ENCODE results near the gene RGPD6. TPM values are rescaled to one million over a fixed set of nuclear protein-coding genes. Genes with fewer than 3 reads are reported as not detected.
A peak's percentile ranks its signal among the peaks of the same experiment; 100 is the strongest.
"Not testable (repeated sequence)": the region's sequence is repeated elsewhere in the genome, so short reads cannot be mapped to it uniquely, and the experiment has no call there.

The RGPD6 gene
- total RNA-seq, result 10 to 100 TPM in 3 of 4 donors, 1 to 10 TPM in 1; 8.3 to 27.7 (median 23.8) TPM
- polyA plus RNA-seq, result 10 to 100 TPM in 1 of 3 donors, 1 to 10 TPM in 2; 4.4 to 18.6 (median 6.1) TPM
- long read RNA-seq, donor 1, full-length matches to known transcripts, result 1 of 4 reads
- long read RNA-seq, donor 1, partial matches to known transcripts, result 2 of 4 reads
- long read RNA-seq, donor 1, other reads (novel, unspliced or antisense), result 1 of 4 reads
- long read RNA-seq, donor 2, partial matches to known transcripts, result 2 of 4 reads
- long read RNA-seq, donor 2, other reads (novel, unspliced or antisense), result 2 of 4 reads

- H3K9me3 ChIP-seq; H3K27me3 ChIP-seq (ENCODE audit: insufficient read depth in 3 of 3, low read length in 2 of 3); H3K36me3 ChIP-seq (ENCODE audit: insufficient read depth in 1 of 2, low read depth in 1 of 2); DNase-seq; H3K4me1 ChIP-seq; intact Hi-C loops (cut with DNase I); H3K4me3 ChIP-seq; H3K27ac ChIP-seq: not testable (repeated sequence)
- ATAC-seq, result peak; percentile 99 to 100 (median 99)
- WGBS, 3 donors, result 3% methylated on average over 6 of the region's 70 CpGs; no CpG with 5 or more reads in 2 of the 3 donors
Measured at GRCh38 chr2:110576763-110577416, at the start of gene RGPD6. Gene RGPD6, minus strand, starts transcription at chr2:110577222. Its CDS starts 198 bp downstream, at chr2:110577024.

- not testable (repeated sequence) for H3K9me3 ChIP-seq
Measured at GRCh38 chr2:110619326-110619939, 42.4 kb upstream of the RGPD6 start.

GRCh38 chr2:110613927-110614326 is 36.9 kb upstream of the RGPD6 start:
- H3K27ac ChIP-seq; H3K36me3 ChIP-seq (ENCODE audit: insufficient read depth in 1 of 2, low read depth in 1 of 2); H3K4me3 ChIP-seq; DNase-seq; ATAC-seq; intact Hi-C loops (cut with DNase I); H3K4me1 ChIP-seq; H3K9me3 ChIP-seq; H3K27me3 ChIP-seq (ENCODE audit: insufficient read depth in 3 of 3, low read length in 2 of 3): not testable (repeated sequence)
- no CpG with 5 or more reads among the region's 1 CpG for WGBS, 3 donors

More at GRCh38 chr2:110619326-110619939, 42.4 kb upstream of the RGPD6 start:
- ATAC-seq; H3K36me3 ChIP-seq (ENCODE audit: insufficient read depth in 1 of 2, low read depth in 1 of 2); H3K27me3 ChIP-seq (ENCODE audit: insufficient read depth in 3 of 3, low read length in 2 of 3); H3K4me1 ChIP-seq; H3K27ac ChIP-seq; DNase-seq; intact Hi-C loops (cut with DNase I); H3K4me3 ChIP-seq: not testable (repeated sequence)
- WGBS, 3 donors, result 63 to 75% (median 67%) methylated on average over 1 of the region's 9 CpGs

- intact Hi-C loops (cut with DNase I); H3K9me3 ChIP-seq; H3K36me3 ChIP-seq (ENCODE audit: insufficient read depth in 1 of 2, low read depth in 1 of 2); H3K4me3 ChIP-seq; H3K27ac ChIP-seq; H3K27me3 ChIP-seq (ENCODE audit: insufficient read depth in 3 of 3, low read length in 2 of 3); DNase-seq; H3K4me1 ChIP-seq: not testable (repeated sequence)
- ATAC-seq, result peak in 3 of 4 donors; percentile 41 to 43 (median 42)
- 0% methylated on average over 33 of the region's 94 CpGs; no CpG with 5 or more reads in 2 of the 3 donors for whole genome bisulfite sequencing, 3 donors
Measured at GRCh38 chr2:110610613-110611250, 33.7 kb upstream of the RGPD6 start.

GRCh38 chr2:110609843-110610612 is 33.0 kb upstream of the RGPD6 start:
- H3K4me1 ChIP-seq; H3K9me3 ChIP-seq; H3K27me3 ChIP-seq (ENCODE audit: insufficient read depth in 3 of 3, low read length in 2 of 3); H3K4me3 ChIP-seq; intact Hi-C loops (cut with DNase I); H3K36me3 ChIP-seq (ENCODE audit: insufficient read depth in 1 of 2, low read depth in 1 of 2); H3K27ac ChIP-seq; DNase-seq: not testable (repeated sequence)
- 0 to 10% (median 1%) methylated on average over 3 to 23 of the region's 45 CpGs for WGBS, 3 donors
- peak in 1 of 4 donors; percentile 31 for ATAC-seq

- DNase-seq; H3K9me3 ChIP-seq; H3K4me3 ChIP-seq; H3K4me1 ChIP-seq; intact Hi-C loops (cut with DNase I); H3K27me3 ChIP-seq (ENCODE audit: insufficient read depth in 3 of 3, low read length in 2 of 3); ATAC-seq; H3K27ac ChIP-seq; H3K36me3 ChIP-seq (ENCODE audit: insufficient read depth in 1 of 2, low read depth in 1 of 2): not testable (repeated sequence)
- WGBS, 3 donors, result no CpG with 5 or more reads among the region's 8 CpGs
Measured at GRCh38 chr2:110608788-110609502, 31.9 kb upstream of the RGPD6 start.

GRCh38 chr2:110605057-110605456 is 28.0 kb upstream of the RGPD6 start:
- not testable (repeated sequence) for ATAC-seq

GRCh38 chr2:110603917-110604591 is 27.0 kb upstream of the RGPD6 start:
- H3K4me1 ChIP-seq; H3K4me3 ChIP-seq; ATAC-seq; H3K9me3 ChIP-seq; DNase-seq; H3K27me3 ChIP-seq (ENCODE audit: insufficient read depth in 3 of 3, low read length in 2 of 3); intact Hi-C loops (cut with DNase I); H3K27ac ChIP-seq; H3K36me3 ChIP-seq (ENCODE audit: insufficient read depth in 1 of 2, low read depth in 1 of 2): not testable (repeated sequence)
- WGBS, 3 donors, result no CpG with 5 or more reads among the region's 8 CpGs

More at GRCh38 chr2:110605057-110605456, 28.0 kb upstream of the RGPD6 start:
- 63 to 74% (median 63%) methylated on average over 6 to 10 of the region's 12 CpGs for WGBS, 3 donors
- H3K9me3 ChIP-seq; H3K36me3 ChIP-seq (ENCODE audit: insufficient read depth in 1 of 2, low read depth in 1 of 2); H3K4me3 ChIP-seq; DNase-seq; intact Hi-C loops (cut with DNase I); H3K4me1 ChIP-seq; H3K27ac ChIP-seq; H3K27me3 ChIP-seq (ENCODE audit: insufficient read depth in 3 of 3, low read length in 2 of 3): not testable (repeated sequence)

- 88 to 98% (median 92%) methylated on average over 5 of the region's 9 CpGs for WGBS, 3 donors
- intact Hi-C loops (cut with DNase I); H3K9me3 ChIP-seq; H3K4me3 ChIP-seq; DNase-seq; ATAC-seq; H3K27me3 ChIP-seq (ENCODE audit: insufficient read depth in 3 of 3, low read length in 2 of 3); H3K4me1 ChIP-seq; H3K27ac ChIP-seq; H3K36me3 ChIP-seq (ENCODE audit: insufficient read depth in 1 of 2, low read depth in 1 of 2): not testable (repeated sequence)
Measured at GRCh38 chr2:110602139-110602538, 25.1 kb upstream of the RGPD6 start.

All from psoas muscle (tissue), 8 donors.